SKM-1 treated with dmso at 0.1 percent for 144 hours (cell line): ENCODE measurements around the gene ADAMTS20.
"Not testable (repeated sequence)": the region's sequence is repeated elsewhere in the genome, so short reads cannot be mapped to it uniquely, and the experiment has no call there.

Experiments used
- DNase-seq: peaks from one replicate; lab custom pipeline; 2025; ENCODE audit not compliant: unreplicated experiment; lab: John Stamatoyannopoulos, UW

Gene ADAMTS20, protein sequence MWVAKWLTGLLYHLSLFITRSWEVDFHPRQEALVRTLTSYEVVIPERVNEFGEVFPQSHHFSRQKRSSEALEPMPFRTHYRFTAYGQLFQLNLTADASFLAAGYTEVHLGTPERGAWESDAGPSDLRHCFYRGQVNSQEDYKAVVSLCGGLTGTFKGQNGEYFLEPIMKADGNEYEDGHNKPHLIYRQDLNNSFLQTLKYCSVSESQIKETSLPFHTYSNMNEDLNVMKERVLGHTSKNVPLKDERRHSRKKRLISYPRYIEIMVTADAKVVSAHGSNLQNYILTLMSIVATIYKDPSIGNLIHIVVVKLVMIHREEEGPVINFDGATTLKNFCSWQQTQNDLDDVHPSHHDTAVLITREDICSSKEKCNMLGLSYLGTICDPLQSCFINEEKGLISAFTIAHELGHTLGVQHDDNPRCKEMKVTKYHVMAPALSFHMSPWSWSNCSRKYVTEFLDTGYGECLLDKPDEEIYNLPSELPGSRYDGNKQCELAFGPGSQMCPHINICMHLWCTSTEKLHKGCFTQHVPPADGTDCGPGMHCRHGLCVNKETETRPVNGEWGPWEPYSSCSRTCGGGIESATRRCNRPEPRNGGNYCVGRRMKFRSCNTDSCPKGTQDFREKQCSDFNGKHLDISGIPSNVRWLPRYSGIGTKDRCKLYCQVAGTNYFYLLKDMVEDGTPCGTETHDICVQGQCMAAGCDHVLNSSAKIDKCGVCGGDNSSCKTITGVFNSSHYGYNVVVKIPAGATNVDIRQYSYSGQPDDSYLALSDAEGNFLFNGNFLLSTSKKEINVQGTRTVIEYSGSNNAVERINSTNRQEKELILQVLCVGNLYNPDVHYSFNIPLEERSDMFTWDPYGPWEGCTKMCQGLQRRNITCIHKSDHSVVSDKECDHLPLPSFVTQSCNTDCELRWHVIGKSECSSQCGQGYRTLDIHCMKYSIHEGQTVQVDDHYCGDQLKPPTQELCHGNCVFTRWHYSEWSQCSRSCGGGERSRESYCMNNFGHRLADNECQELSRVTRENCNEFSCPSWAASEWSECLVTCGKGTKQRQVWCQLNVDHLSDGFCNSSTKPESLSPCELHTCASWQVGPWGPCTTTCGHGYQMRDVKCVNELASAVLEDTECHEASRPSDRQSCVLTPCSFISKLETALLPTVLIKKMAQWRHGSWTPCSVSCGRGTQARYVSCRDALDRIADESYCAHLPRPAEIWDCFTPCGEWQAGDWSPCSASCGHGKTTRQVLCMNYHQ (N-terminal part only)

DNA sequence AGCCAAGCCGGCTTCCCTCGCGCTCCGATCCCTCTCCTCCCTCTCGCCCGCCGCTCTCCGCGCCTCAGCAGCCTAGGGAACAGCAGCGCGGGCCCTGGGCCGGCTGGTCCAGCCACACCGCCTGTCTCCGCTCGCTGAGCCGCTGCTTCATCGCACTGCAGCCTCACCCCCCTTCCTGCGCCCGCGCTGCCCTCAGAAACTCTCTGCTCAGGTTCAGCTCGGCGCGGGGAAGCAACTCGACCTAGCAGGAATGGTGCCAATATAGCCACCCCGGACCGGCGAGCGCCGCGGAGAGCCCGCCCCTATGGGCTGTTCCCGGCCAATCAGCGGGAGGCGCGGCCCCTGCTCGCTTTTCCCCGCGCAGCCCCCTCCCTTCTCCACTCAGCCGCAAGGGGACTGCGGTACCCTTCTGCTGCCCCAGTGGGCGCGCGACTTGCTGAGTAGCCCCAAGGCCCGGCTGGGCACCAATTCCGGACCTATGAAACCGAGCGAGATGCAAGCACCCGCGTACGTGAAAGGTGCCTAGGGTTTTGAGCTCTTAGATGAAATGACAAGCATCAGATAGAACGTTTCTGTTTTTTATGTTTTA, at the start of gene ADAMTS20:
Gene ADAMTS20, minus strand, starts transcription at position 233 of the 589 bp plus-strand sequence. CDS start 282 bp downstream, outside the sequence.
- DNase-seq = no peak

DNA sequence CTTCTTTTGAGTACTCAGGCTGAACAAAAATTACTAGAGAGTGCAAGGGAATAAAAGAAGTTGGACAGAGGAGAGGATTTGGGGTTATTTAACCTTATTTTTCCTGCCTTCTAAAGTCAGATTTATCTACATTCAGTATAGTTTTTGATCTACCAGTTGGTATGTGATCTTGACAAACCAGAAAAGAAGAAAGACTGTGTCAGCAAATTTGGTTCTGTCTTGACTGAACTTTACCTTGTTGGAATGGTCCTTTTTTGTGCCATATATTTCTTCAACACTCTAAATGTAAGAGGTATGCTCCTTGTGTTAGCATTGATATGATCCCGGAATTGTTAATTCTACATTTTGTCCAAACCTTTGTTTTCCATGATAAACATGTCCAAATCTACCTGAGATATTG, 47.7 kb upstream of the ADAMTS20 start:
- no peak for DNase-seq

DNA sequence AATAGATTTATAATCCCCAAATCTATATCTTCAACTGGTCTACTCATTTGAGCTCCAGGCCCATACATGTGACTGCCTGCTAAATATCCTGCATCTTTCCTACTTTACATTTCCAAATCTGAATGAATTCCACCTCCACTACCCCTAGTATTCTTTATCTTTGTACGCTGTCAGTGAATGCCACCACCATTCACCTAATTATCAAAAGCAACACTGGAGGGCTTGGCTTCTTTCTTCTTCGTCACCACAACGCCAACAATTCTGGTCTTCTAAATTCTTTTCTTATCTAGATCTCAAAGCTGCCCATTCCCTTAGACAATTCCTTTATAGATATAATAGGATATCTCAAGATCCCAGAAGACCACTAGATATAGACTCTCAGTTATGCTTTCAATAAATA, 47.1 kb upstream of the ADAMTS20 start:
- no peak for DNase-seq

DNA sequence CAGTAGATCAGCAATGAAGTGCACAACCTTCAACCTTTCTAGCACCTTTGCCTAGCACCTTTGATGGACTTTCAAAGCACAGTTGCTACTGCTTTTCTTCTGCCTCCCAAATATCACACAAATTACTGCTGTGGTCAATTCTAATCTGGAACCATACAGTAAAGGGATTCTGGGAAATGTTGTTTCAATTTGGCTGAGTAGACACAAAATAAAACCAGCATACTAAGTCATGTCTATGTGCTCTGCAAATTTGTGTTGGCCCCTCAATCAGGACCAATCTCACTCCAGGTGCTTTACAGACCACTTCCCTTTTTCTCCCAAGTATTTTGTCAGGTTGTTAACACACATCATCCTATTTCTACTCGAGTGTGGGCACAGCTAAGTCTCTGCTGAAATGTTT, 38.3 kb upstream of the ADAMTS20 start:
- no peak for DNase-seq

DNA sequence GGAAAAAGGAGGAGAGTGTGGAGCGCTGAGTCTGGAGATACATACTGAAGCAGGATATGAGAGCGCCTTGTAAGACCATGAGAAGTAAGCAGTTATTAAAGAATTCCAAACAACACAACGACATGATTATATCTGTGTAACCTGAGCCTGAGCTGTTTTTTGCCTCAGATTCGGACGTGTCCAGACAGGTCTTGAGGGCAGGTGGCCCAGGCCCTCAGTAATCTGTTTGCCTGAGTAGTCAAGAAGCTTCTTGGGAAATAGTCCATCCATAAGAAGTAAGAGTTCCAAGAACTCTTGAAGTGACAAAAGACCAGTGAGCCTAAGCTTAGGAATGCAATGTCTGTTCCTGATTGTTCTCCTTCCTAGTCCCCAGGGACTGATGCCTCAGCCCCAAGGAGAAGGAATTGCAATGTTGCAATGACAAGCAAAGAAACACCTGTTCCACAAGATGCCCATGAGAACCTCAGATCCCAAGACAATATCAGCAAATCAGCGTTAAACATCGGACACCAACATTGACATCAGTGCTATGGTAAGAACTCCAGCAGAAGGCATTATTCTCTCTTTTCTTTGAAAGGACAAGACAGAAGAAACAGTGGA, 34.7 kb upstream of the ADAMTS20 start:
- no peak for DNase-seq

DNA sequence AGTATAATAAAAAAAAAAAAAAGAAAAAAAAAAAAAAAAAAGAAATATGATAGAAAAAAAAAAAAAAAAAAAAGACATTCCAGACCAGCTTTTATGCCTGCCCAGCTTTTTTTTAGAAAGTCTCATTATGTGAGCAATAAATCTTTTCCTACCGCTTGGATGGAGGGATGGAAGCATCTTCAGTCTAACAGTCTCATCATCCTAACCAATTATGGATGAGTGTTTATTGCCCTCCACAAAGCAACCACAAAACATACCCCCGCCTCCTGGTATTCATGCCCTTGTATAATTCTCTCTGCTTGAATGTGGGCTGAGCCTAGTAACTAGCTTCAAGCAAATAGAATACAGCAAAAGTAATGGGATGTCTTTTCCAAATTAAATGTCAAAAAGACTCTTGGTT, 33.7 kb upstream of the ADAMTS20 start:
- no peak for DNase-seq

DNA sequence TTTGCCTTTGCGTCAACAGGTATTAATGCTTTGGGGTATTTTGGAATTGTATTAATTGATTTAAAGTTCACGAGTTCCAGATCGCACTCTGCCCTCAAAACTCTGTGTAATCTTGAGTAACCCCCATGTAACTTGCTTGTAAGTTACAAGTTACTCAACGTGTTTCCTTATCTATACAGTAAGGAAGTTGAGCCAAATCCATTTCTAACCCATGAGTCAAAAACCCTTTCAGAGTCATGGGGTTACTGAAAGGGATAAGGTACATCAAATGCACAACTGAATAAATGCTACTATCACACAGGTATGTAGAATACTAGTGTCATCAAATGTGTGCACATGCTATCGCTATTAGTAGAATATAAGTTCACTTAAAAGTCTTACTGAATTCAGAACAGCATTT, 28.6 kb upstream of the ADAMTS20 start:
- DNase-seq = no peak

DNA sequence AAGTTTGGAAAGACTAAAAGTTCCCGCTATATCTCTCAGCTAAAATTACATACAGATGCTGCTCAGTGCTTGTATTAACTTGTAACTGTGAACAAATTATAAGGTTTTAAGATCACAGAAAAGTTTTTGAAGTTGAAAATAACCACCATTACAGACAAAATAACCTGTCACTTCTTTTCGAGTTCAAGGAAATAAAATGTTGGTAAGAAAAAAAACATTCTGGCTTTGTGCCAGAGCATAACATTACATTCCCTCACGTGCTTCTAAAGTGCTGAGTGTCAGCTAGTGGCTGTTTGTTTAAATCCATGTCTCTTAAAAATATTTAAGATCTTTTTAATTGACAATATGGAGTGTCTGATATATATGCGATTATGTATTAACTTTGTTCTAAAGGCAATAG, 27.2 kb upstream of the ADAMTS20 start:
- no peak for DNase-seq

DNA sequence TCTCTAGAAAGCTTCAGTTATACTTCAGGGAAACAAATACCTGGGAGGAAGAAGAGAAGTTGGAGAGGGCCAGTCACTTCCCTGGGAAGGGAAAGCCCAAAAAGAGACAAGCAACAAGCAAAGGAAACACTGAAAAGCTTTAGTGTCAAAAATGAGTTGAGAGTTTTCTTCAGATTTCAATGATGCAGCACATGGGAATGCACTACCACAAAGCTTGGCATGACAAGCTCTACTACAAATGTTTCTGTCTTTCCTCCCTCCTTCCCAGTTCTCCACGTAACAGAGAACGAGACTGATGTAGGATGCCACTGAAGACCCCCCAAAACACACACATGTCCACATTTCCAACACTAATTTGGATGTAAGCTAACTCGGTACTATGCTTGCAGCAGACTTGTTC, 26.8 kb upstream of the ADAMTS20 start:
- DNase-seq = no peak

DNA sequence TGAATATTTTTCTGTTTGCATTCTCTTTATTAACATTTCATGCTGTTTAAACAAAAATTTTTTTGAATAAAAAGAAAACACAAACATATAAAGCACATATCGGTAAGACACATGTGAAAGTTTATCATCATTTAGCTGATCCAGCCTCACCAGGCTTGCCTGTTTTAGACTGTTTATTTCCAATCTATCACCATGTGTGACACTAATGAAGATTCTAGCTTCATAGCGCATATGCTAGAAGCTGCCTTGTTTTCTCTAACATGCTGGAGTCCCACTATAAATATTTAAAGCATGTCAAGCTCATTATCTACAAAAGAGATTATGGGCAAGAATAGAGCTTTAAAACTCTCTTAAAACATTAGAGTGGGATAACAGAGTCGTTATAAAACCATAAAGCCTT, 25.4 kb upstream of the ADAMTS20 start:
- no peak for DNase-seq

DNA sequence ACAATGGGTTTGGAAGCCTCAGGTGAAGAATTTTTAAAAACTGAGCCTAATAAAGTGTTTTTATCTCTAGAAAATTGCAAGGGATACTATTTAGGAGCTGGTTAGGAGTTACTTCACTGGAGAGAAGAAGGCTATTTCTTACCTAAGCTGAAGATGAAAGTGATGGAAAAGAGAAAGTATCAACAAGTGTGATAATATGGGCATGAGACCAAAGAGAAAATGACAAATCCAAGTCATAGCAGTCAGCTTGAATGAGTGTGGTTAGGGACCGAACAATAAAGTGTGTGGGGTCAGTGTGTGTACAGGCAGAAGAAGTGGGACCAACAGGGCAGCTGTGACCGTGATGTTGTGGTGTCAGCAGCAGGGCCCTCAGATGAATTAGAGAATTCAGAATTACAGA, 24.2 kb upstream of the ADAMTS20 start:
- DNase-seq = no peak

DNA sequence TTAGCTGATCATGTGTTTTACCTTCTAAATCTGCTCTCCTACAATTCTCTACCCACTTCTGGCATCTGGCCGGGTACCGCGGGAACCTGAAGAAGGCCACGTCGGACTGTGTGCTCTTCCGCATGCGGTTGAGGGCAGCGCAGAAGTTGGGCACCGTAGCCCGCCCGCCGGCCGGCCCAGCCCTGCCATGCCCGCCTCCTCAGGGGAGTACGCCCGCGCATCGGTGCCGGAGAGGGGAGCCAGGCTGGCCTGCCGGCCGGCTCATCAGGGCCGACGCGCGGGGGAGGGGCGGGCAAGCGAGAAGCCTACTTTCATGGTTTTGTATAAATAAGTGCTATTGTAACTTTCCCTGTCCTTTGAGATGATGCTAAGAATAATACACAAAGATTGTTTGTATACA, 19.9 kb upstream of the ADAMTS20 start:
- DNase-seq = no peak

DNA sequence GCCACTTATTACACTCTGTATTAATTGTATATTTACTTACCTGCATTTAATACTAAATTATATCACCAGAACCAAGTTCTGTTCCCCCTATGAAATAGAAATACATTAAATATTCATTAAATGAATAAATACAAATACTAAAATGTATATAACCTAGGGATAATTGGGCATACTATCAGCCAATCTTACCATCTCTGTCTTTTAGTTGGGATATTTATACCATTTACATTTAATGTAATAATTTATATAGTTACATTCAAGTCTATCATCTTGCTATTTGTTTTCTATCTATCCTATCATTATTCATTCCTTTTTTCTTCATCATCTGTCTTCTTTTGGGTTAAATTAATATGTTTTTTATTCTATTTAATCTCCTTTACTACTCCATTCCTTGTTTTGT, 4.1 kb upstream of the ADAMTS20 start:
- no peak for DNase-seq

DNA sequence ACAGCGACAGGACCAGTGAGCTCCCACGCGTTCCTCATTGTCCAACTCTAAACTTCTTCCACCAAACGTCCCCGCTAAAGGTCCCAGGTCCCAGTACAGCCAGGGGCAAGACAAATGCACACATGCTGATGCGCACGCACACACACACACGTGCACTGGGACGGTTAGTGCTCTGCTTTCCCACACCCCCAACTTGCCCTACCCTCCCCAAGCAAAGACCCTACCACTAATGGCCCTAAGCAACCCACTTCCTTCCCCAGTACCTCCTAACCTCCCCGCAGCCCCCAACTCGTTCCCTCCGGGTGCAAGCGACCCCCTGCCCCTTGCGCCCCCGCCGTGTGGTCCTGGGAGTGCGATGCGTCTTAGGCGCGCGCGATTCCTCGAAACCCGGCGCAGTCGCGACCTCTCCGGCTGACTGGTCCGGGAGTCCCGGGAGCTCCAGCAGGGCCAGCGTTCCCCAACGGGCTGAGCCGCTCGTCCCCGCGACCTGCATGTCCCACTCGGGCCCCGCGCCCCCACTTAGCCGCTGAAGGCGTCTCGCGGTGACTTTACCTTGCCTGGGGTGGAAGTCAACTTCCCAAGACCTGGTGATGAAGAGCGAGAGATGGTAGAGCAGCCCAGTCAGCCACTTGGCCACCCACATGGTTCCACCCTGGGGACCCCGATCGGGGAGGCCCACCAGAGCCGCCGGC, 578 bp downstream of the ADAMTS20 start:
- no peak for DNase-seq

DNA sequence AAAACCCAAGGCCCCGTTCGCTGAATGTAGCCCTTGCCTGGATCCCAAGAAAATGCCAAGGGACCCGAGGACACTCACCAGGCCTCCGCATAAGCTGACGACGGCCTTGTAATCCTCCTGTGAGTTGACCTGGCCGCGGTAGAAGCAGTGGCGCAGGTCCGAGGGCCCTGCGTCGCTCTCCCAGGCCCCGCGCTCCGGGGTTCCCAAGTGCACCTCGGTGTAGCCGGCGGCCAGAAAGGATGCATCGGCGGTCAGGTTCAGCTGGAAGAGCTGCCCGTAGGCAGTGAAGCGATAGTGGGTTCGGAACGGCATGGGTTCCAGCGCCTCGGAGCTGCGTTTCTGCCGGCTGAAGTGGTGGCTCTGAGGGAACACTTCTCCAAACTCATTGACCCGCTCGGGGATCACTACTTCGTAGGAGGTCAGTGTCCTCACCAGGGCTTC, 1.2 kb downstream of the ADAMTS20 start:
- DNase-seq = no peak

DNA sequence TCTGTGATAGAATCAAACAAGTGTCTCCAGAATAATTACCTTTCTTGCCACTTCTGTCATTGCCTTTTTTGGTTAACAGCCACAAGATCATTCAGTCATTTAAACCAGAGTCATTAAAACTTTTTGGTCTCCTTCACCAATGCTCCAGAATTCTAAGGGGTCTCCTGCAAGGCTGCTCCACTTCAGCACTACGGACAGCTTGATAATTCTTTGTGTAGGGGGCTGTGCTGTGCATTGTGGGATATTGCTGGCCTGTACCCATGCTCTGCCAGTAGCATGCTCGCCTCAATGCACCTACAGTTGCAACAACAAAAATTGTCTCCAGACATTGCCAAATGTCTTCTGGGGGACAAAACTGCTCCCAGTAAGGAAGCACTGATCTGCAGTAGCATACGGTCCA, 7.3 kb downstream of the ADAMTS20 start:
- no peak for DNase-seq

DNA sequence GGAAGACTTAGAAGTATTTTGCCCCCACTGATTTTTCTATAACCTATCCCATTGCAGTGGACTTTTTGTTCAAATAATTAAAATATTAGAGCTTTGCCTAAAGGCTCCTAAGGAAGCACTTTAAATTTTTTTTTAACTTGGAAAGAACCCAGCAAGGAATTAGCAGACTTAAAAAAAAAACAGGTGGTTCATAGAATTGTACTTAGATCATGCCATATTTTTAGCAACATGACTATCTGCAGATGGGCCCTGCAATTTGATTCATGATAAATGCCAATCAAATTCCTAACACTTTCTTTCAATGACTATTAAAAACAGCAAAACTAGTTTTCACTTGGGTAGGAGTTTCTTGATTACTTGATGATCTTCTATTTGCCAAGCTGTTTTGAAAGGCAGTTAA, 11.5 kb downstream of the ADAMTS20 start:
- DNase-seq = no peak

DNA sequence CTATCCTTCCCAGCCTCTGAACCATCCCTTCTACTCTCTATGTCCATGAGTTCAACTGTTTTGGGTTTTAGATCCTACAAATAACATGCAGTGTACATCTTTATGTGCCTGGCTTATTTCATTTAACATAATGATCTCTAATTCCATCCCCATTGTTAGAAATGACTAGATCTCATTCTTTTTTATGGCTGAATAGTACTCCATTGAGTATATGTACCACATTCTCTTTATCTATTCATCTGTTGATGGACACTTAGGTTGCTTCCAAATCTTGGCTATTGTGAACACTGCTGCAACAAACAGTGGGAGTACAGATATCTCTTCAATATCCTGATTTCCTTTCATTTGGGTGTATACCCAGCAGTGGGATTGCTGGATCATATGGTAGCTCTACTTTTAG, 14.3 kb downstream of the ADAMTS20 start:
- not testable (repeated sequence) for DNase-seq

DNA sequence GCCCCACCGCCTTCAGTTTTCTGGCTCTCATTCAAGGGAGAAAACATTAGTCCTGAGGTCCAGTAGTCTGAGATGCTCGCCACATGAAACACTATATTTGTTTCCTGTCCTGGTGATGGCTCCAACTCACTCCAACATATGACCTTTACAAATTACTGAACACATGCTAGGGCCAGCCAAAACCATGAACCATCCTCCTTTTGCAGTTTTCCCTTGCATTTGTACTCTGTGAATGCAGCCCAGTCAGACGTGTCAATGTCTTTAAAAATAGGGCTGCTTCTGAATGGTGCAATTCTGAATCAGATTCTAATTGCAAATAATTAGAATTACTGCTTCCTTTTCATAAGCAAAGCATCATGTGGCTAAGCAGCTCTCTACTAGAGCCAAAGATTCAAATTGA, 36.0 kb downstream of the ADAMTS20 start:
- no peak for DNase-seq

DNA sequence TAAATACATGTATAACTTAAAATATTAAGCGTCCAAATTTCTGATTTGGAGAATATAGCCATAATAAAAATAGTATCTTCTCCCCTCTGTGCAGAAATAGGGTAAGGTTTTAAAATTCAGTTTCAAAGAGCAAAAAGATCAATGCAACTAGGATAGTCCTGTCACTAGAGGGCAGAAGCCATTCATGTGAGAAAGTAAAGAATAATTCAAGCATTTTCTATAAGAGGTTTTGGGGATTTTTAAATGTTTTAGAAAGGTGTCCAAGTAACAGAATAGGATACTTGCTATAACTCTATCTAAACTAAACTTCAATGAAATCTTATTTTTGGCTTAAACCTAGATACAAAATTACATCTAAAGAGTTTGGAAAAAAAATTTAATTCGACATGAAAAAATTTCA, 50.3 kb downstream of the ADAMTS20 start:
- DNase-seq = no peak
